Keratinocyte (primary cell): ENCODE data around the gene PDIA2. TPM values are rescaled to one million over a fixed set of nuclear protein-coding genes. Genes with fewer than 3 reads are reported as not detected.

ENCODE experiments used
- DNase-seq: peaks from one replicate; pipeline ENCODE4 v3.0.0-alpha.2; 2011; ENCODE audit warnings: low read depth, missing footprints, low spot score
- FAIRE-seq: peaks from 2 replicates; lab custom pipeline; 2011; peaks lifted over from hg19 to GRCh38; lab: Jason Lieb, UNC
- H2AFZ ChIP-seq: 2 replicates; pipeline ENCODE4 v1.6.0; 2012; ENCODE audit warnings: low read length, control low read depth, inconsistent platforms; ENCODE audit not compliant: control insufficient read depth
- H3K27ac ChIP-seq: 2 replicates; pipeline ENCODE4 v1.5.1; 2011; ENCODE audit warnings: low read length; ENCODE audit not compliant: control insufficient read depth, insufficient read depth
- H3K27me3 ChIP-seq: 3 replicates; pipeline ENCODE4 v1.6.0; 2011; ENCODE audit warnings: low read length; ENCODE audit not compliant: control insufficient read depth, insufficient read depth; ENCODE audit errors: extremely low read depth
- H3K36me3 ChIP-seq, 2 experiments: 2 replicates in 1 of 2; 3 replicates in 1 of 2; pipeline ENCODE4 v1.5.1; 2011; ENCODE audit warnings: low read length in 2 of 2, mild to moderate bottlenecking in 1 of 2; ENCODE audit not compliant: control insufficient read depth in 2 of 2, insufficient read depth in 2 of 2; ENCODE audit errors: extremely low read depth in 1 of 2
- H3K4me1 ChIP-seq: 3 replicates; pipeline ENCODE4 v1.5.1; 2011; ENCODE audit warnings: low read length; ENCODE audit not compliant: control insufficient read depth, insufficient read depth; ENCODE audit errors: extremely low read depth
- H3K4me2 ChIP-seq: 3 replicates; pipeline ENCODE4 v1.6.0; 2011; ENCODE audit warnings: low read depth, low read length; ENCODE audit not compliant: control insufficient read depth, insufficient read depth; ENCODE audit errors: extremely low read depth
- H3K4me3 ChIP-seq, 3 experiments: fragments of 200-600 bp in 1 of 3; sonication (generic) in 1 of 3; 2 replicates in 2 of 3; 3 replicates in 1 of 3; pipeline ENCODE4 v1.5.1; 2011 to 2016; ENCODE audit warnings: low read length in 3 of 3, mild to moderate bottlenecking in 3 of 3, control low read depth in 2 of 3, inconsistent platforms in 1 of 3, low read depth in 1 of 3, mixed read lengths in 1 of 3, mixed run types in 1 of 3, moderate library complexity in 1 of 3; ENCODE audit not compliant: control insufficient read depth in 2 of 3, insufficient read depth in 2 of 3; ENCODE audit errors: extremely low read depth in 1 of 3
- H3K79me2 ChIP-seq: 2 replicates; pipeline ENCODE4 v1.6.0; 2012; ENCODE audit warnings: low read length; ENCODE audit not compliant: control insufficient read depth, insufficient read depth
- H3K9ac ChIP-seq: 3 replicates; pipeline ENCODE4 v1.6.0; 2011; ENCODE audit warnings: low read length; ENCODE audit not compliant: control insufficient read depth, insufficient read depth; ENCODE audit errors: extremely low read depth
- H3K9me1 ChIP-seq: 3 replicates; pipeline ENCODE4 v1.6.0; 2011; ENCODE audit warnings: low read length; ENCODE audit not compliant: control insufficient read depth, insufficient read depth; ENCODE audit errors: extremely low read depth
- H3K9me3 ChIP-seq: 2 replicates; pipeline ENCODE4 v1.5.1; 2012; ENCODE audit warnings: low read depth, low read length; ENCODE audit not compliant: control insufficient read depth
- H4K20me1 ChIP-seq: 3 replicates; pipeline ENCODE4 v1.6.0; 2011; ENCODE audit warnings: low read length; ENCODE audit not compliant: control insufficient read depth, insufficient read depth; ENCODE audit errors: extremely low read depth
- CTCF ChIP-seq, 3 experiments: IDR thresholded peaks in 1 of 3; conservative IDR thresholded peaks in 1 of 3; optimal IDR thresholded peaks in 1 of 3; 2 replicates in 2 of 3; 3 replicates in 1 of 3; pipeline versions ENCODE3 to v1.5.1; 2011; ENCODE audit warnings: low read length in 3 of 3, mild to moderate bottlenecking in 3 of 3, moderate library complexity in 2 of 3, control low read depth in 1 of 3, inconsistent platforms in 1 of 3; ENCODE audit not compliant: insufficient read depth in 2 of 3; ENCODE audit errors: extremely low read depth in 1 of 3
- EZH2 ChIP-seq: IDR thresholded peaks from one replicate; pipeline ENCODE4 v1.6.1; 2012; ENCODE audit warnings: inconsistent platforms, mild to moderate bottlenecking, low read length, moderate library complexity
- dilution Hi-C: fragments of 300-500 bp; cut with MboI; formaldehyde crosslinking; loops from one replicate; pipeline ENCODE4 v1.7.0; 2020; ENCODE audit warnings: low sequenced_read_pairs; ENCODE audit not compliant: extremely low pct_ligation_motif_present
- polyA plus RNA-seq, 5 experiments: library from polyadenylated mRNA; depleted of rRNA in 3 of 5; stranded (reverse) in 3 of 5; stranded (forward) in 1 of 5; unstranded in 1 of 5; fragments of >200 nt; gene quantifications; 1 replicate in 1 of 5; 2 replicates in 3 of 5; 3 replicates in 1 of 5; pipeline versions ENCODE4 v1.2.1 to v1.2.3, GENCODE V29; 2011 to 2012; ENCODE audit warnings: missing spikeins in 2 of 5, low read depth in 1 of 5, low replicate concordance in 1 of 5

PDIA2 gene
- polyA plus RNA-seq, 1 donor (not counting 4 experiments of a cell fraction or from before 2014, with no cell fraction given): 0.42 TPM

- no peaks in the 10 kb centered on the region for H3K9me3 ChIP-seq
- H3K9me1 ChIP-seq: no peaks in the 10 kb centered on the region
- H3K27me3 ChIP-seq: no peaks in the 10 kb centered on the region
- H3K36me3 ChIP-seq: peaks cover 0 to 2% of the 10 kb centered on the region in 2 experiments
- FAIRE-seq (no peak), DNase-seq (no peak)
- H3K4me3 ChIP-seq: no peak overlapping the region
- H2AFZ ChIP-seq: no peak overlapping the region
- TF ChIP-seq CTCF (optimal IDR thresholded peaks at IDR 0.05 in 1 of 3, IDR thresholded peaks at IDR 0.05 in 1 of 3, conservative IDR thresholded peaks at IDR 0.05 in 1 of 3; ENCODE audit: extremely low read depth in 1 of 3, insufficient read depth in 2 of 3, low read length in 3 of 3): no peak
- no peak for TF ChIP-seq EZH2
- H3K9ac ChIP-seq: no peak overlapping the region
- no peak overlapping the region for H3K27ac ChIP-seq
- dilution Hi-C loops: no loop called here
- no peak overlapping the region for H3K4me2 ChIP-seq
- peaks cover 25% of the 10 kb centered on the region for H4K20me1 ChIP-seq
- no peaks in the 10 kb centered on the region for H3K4me1 ChIP-seq
- peaks cover 93% of the 10 kb centered on the region for H3K79me2 ChIP-seq
Observed at GRCh38 chr16:336269-336668, 53.3 kb downstream of the PDIA2 start.

Other genes with a start within 250 kb of the PDIA2 start
- gene POLR3K, start 229.6 kb upstream of the PDIA2 start, polyA plus RNA-seq: 16.3 to 28.8 TPM (median 23.2 TPM) in 3 replicates
- 29.2 to 45.9 TPM (median 44.7 TPM) in 3 replicates for gene SNRNP25, start 229.3 kb upstream of the PDIA2 start, polyA plus RNA-seq
- gene RHBDF1, start 210.5 kb upstream of the PDIA2 start, polyA plus RNA-seq: 20.4 to 37.2 TPM (median 24.0 TPM) in 3 replicates
- gene MPG, start 204.9 kb upstream of the PDIA2 start, polyA plus RNA-seq: 22.7 to 46.8 TPM (median 26.9 TPM) in 3 replicates
- gene NPRL3, start 144.5 kb upstream of the PDIA2 start, polyA plus RNA-seq: 3.6 to 15.5 TPM (median 4.0 TPM) in 3 replicates
- gene HBZ, start 130.5 kb upstream of the PDIA2 start, polyA plus RNA-seq: not detected in 3 replicates
- not detected in 3 replicates for gene HBM, start 117.2 kb upstream of the PDIA2 start, polyA plus RNA-seq
- gene HBA2, start 110.3 kb upstream of the PDIA2 start, polyA plus RNA-seq: 0.26 TPM in 1 of 3 replicates, not detected in the others
- gene HBA1, start 106.5 kb upstream of the PDIA2 start, polyA plus RNA-seq: 0.24 TPM in 1 of 3 replicates, not detected in the others
- 0.13 to 0.89 TPM (median 0.20 TPM) in 3 replicates for gene HBQ1, start 102.7 kb upstream of the PDIA2 start, polyA plus RNA-seq
- 23.7 to 31.2 TPM (median 31.0 TPM) in 3 replicates for gene LUC7L, start 53.7 kb upstream of the PDIA2 start, polyA plus RNA-seq
- 18.3 to 37.2 TPM (median 18.4 TPM) in 3 replicates for gene FAM234A, start 48.3 kb upstream of the PDIA2 start, polyA plus RNA-seq
- gene RGS11, start 7.2 kb upstream of the PDIA2 start, polyA plus RNA-seq: 0.05 TPM in 2 of 3 replicates, not detected in the other
- gene ARHGDIG, start 2.6 kb upstream of the PDIA2 start, polyA plus RNA-seq: 0.14 to 0.17 TPM in 2 of 3 replicates, not detected in the other
- gene AXIN1, start 69.6 kb downstream of the PDIA2 start, polyA plus RNA-seq: 8.8 to 13.3 TPM (median 11.4 TPM) in 3 replicates
- gene MRPL28, start 87.4 kb downstream of the PDIA2 start, polyA plus RNA-seq: 115 to 142 TPM (median 128 TPM) in 3 replicates
- 25.5 to 47.7 TPM (median 46.7 TPM) in 3 replicates for gene PGAP6, start 98.8 kb downstream of the PDIA2 start, polyA plus RNA-seq
- gene NME4, start 114.0 kb downstream of the PDIA2 start, polyA plus RNA-seq: 140 to 246 TPM (median 141 TPM) in 3 replicates
- 14.2 to 28.1 TPM (median 18.8 TPM) in 3 replicates for gene DECR2, start 118.7 kb downstream of the PDIA2 start, polyA plus RNA-seq
- gene RAB11FIP3, start 142.5 kb downstream of the PDIA2 start, polyA plus RNA-seq: 6.0 to 10.0 TPM (median 6.4 TPM) in 3 replicates
- gene CAPN15, start 244.5 kb downstream of the PDIA2 start, polyA plus RNA-seq: 7.9 to 15.1 TPM (median 10.7 TPM) in 3 replicates